HG02870 (cell line): ENCODE data around the gene PDZD8.

ENCODE experiments used
- ATAC-seq: cut with Tn5 transposase; IDR thresholded peaks from one replicate; pipeline ENCODE4 v1.9.1; 2021; ENCODE audit warnings: mild to moderate bottlenecking, moderate library complexity; ENCODE audit not compliant: unreplicated experiment

PDZD8 gene

DNA sequence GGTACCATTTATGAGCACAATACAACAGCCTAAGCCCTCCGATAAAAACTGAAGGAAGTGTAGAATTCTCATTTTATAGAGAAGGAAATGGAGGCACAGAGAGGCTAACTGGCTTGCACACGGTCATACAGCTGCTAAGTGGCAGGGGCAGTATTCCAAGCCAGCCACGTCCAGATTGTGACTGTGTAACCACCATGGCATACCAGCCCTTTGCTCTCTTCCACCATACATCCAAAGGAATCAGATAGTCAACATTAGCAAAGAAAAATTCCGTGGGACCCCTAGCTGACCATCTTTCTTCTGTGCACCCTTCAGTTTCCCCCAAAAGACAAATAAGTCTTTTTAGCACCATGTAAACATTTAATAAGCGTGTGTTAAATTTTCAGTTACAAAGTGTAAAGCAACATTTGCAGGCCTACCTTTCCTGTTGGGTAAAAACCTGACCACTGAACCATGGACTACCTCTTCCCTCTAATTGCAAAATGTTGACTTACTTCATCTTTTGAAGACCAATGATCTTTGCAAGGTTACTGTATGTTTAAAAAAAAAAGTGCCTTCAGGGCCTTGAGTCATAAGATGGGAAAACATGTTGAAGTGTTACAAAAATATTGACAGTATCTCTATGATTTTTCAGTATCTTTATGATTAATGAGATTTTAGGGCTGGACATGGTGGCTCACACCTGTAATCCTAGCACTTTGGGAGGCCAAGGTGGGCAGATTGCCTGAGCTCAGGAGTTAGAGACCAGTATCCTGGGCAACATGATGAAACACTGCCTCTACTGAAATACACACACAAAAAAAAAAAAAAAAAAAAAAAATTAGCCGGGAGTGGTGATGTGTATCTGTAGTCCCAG lies 24.3 kb upstream of the PDZD8 start:
- no peak for ATAC-seq

DNA sequence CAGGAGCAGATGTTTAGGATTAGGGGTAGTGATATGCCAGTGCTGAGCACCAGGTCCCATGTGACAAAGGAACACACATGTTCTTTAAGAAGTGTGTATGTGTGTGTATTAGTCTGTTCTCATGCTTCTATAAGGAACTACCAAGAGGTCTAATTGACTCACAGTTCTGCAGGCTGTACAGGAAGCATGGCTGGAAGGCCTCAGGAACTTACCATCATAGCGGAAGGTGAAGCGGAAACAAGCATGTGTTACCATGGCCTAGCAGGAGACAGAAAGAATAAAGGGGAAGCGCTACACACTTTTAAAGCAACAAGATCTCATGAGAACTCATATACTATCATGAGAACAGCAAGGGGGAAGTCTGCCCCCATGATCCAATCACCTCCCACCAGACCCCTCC lies 22.8 kb upstream of the PDZD8 start:
- no peak for ATAC-seq

DNA sequence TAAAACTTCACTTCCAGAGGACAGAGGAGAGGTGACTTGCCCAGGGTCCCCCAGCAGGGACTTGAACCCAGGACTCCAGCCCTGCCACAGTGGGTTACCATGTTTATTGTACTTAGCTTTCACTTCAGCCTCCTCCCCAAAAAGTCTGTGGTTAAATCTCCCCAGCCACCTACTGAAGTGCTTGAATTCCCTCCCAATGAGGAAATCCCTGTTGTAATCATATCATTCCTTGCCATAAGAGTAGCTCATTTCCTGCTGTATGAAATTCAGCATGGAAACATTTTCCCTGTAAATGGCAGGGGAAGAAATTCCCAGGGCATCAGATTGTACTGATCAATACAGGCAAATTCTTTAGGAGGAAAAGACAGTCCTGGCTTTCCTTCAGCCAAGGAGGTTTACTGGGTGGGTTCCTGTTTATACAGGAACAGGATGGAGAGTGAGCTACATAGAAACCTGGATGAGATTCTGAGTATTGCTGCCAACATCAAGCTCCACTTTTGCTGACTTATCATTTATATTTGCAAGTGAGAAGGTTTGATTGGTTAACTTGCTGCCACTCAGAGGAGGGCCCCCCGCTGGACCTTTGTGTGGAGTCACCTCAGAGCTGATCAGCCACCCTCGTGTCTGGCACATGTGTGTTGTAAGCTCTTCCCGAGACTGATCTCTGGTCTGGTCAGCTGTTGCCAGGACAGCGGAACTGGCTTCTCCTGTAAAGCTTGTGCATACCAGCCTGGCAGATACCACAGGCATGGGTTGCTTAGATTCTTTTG lies 16.4 kb upstream of the PDZD8 start:
- ATAC-seq = no peak

DNA sequence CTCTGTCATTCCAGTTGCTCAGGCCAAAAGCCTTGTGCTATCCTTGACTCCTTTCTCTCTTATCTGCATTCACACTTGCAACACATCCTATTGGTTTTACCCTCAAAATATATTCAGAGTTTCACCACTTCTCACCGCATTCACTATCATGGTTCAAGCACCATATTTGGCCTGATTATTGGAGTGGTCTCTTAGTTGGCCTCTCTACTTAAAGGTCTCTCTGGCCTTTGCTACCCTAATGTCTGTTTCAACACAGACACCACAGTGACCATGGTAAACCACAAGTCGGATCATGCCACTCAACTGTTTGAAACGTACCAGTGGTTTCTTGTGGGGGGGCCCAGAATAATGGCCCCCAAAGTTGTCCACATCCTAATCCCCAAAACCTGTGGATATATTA lies 15.2 kb upstream of the PDZD8 start:
- ATAC-seq = no peak

- ATAC-seq = no peak
These were observed 11.6 kb upstream of the PDZD8 start for GRCh38 chr10:117386805-117387204.

- no peak for ATAC-seq
These were observed 7.6 kb upstream of the PDZD8 start for GRCh38 chr10:117382861-117383260.

- ATAC-seq = peak; percentile 32
These were observed 507 bp downstream of the PDZD8 start for GRCh38 chr10:117374506-117375359.

DNA sequence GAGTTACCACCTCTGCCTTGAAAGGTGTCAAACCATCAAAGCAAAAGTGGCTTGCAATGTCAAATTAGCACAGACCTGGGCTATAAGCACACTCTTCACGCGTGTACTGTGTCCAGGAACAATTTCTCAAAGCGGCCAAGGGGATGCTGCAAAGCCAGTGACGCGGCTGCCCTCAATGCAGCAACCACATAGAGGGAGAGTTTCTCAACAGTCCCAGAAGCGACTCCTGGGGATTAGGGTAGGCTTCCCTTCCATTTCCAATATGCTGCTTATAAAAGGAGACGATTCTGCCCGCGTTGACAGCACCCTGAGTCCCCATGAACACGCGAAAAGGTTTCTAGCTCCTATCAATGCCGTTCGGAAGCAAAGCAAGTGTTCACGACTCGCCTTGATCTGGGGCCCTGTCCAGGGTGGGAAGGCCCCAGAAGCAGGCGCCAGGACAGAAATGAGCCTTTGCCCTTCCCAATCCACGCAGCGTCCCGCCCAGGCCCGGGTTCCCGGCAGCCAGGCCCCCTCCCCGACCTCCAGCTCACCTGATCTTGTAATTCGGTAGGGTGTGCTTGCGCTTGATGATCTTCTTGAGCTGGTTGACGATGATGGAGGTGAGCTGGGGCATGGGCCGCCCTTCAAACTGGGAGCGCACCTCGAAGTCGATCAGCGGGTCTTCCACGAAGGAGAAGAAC lies 1.3 kb downstream of the PDZD8 start:
- peak; percentile 18 for ATAC-seq

GRCh38 chr10:117370205-117370604 lies 5.0 kb downstream of the PDZD8 start:
- no peak for ATAC-seq

GRCh38 chr10:117367718-117368117 lies 7.5 kb downstream of the PDZD8 start:
- no peak for ATAC-seq

DNA sequence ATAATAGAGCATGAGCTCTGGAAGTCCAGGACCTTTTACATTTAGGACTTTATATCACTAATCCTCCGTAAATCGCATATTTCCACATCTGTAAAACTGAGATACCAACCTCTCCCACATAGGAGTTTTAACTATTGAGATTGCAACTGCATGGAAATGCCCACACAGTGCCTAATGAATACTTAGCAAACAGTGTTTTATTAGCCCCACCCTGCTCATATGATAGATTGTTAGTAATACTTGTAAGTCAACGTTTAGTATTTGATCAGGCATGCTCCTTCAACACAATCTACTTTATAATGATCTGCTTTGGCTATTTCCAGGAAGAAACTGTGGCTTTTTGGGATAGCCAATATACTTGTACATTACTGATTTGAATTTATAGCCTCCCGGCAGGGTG lies 8.5 kb downstream of the PDZD8 start:
- no peak for ATAC-seq

DNA sequence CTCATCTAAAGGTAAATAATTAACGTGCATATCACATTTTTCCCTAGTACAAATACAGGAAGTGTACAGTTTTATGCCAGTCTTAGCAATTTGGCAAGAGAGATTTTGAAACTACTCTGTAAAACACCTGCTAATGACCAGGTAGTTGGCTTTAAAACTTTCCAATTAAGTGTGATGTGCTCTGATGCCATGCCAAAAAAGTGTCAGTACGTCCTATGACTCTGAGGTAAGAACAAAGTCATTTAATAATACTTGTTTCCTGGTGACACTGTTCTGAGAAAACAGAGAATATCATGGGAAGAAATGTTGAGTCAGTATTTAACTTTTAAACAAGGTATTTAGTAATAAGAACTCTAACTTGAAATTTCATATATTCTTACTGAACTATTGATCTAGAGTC lies 9.6 kb downstream of the PDZD8 start:
- ATAC-seq = no peak

DNA sequence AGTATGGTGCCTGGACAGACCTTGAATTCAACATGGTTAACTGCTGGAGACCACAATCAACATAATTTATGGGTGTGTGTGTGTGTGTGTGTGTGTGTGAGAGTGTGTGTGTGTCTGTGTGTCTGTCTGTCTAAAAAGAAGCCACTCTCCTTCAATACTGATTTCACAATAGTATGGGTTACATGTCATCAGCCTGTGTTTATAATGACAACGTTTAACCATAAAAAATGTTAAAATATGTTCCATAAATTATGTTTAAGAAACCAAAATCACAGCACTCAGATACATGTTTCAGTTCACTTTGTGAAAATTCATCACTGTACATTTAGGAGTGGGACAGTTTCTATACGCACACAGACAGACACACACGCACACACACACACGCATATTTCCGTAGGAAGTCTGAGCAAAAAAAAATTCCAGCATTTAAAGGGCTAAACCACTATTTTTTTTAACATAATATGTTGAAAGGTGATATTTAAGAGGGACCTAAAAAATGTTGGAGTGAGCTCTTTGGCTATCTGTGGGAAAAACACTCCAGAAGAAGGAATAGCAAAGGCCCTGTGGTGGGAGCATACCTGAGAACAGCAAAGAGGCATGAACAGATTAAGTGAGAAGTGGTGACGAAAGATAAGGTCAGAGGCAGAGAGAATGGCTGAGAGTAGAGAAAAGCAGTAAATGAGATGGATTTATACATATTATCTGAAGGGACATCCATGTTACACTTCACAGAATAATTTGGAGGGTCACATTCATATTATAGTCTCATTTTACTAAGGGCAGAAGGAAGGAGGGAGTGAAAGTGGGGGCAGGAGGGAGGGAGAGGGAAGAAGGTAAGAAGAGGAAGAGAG lies 10.9 kb downstream of the PDZD8 start:
- ATAC-seq = no peak

- ATAC-seq = peak; percentile 65
These were observed 12.2 kb downstream of the PDZD8 start for GRCh38 chr10:117363028-117363427.

DNA sequence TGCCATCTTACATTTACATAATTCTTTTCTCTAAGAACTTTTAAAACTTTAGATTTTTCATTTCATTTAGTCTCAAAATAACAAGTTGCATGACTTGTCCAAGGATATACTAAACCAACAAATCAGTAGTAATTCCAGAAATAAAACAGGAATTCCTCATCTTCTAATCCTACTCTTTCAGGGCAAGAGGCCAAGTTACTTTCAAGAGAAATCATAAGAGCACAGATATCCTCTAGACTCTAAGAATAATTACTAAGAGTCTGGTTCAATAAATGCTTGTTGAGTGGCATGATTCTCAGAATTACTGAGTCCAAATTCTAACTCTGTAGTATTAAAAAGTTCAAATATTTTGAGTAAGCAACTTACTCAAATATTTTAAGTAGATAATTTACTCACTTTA lies 12.9 kb downstream of the PDZD8 start:
- no peak for ATAC-seq

GRCh38 chr10:117360994-117361667 lies 14.1 kb downstream of the PDZD8 start:
- no peak for ATAC-seq

DNA sequence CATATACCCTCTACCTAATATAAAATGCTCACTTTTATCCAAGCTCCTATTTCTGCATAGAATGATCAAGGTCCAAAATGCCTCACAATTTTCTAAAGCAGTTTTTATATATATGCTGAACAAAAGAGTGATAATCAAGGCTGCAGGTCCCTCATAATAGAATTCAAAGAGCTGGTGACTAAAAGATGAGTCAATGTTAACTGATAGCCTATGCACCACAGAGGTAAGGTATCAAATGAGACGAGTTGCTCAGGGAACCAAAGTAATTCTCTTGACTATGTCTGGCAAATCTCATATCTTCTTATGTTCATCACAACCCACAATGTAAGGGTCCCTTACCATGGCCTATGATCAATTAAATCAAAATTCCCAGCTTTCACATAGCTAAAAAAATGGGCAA lies 15.2 kb downstream of the PDZD8 start:
- no peak for ATAC-seq

DNA sequence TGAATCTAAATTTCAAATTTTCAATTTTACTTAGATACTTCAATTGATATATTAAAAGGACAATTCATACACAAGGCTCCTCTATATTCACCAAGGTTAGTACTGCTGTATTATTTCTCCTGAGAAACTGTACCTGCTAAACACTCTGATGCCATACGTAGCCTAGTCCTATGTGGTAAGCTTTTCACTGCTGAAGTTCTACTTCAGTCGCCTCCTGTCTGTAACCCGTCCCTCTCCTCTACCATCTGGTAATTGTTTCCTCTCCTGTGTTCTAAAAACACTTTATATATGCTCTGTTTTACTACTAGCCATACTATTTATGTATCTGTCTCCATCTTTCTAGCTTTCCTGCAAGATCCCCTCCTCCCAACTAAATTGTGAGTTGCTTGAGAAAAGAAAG lies 20.2 kb downstream of the PDZD8 start:
- no peak for ATAC-seq

DNA sequence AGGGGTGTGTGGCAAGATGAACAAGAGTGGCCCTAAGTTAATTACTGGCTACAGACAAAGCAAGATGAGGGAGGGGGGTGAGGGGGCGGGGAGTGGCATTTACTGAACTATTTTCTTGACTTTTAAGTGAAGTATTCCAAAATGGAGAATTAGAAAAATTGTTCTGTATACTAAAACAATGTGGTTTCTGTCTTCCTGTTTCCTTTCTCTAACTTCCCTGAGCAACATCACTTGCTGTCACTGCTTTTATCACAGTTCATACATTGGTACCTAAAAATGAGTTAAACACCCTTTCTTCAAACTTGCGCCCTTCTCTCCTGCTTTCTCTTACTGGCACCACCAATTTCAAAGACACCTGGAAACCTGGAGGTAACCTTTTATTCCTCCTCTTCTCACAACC lies 21.6 kb downstream of the PDZD8 start:
- no peak for ATAC-seq
